Measurements from ENCODE around the gene ELFN1.

GRCh38 chr7:1740214-1740613 is 70.1 kb downstream of the ELFN1 start:
- TF ChIP-seq YY1 (IDR thresholded peaks at IDR 0.05; ENCODE audit: low read depth, low read length): no peak
- TF ChIP-seq POLR2AphosphoS5 (IDR thresholded peaks at IDR 0.05; ENCODE audit: low read length): no peak
- no peak for TF ChIP-seq CREB1 (IDR thresholded peaks at IDR 0.05; ENCODE audit: low read depth)
- TF ChIP-seq CHD2 (IDR thresholded peaks at IDR 0.05; ENCODE audit: borderline replicate concordance, low read depth, low read length): no peak
- TF ChIP-seq BMI1 (IDR thresholded peaks at IDR 0.05; ENCODE audit: borderline replicate concordance): no peak
- no peak for TF ChIP-seq POLR2A (IDR thresholded peaks at IDR 0.05; ENCODE audit: low read depth, low read length)
- TF ChIP-seq CTCF (IDR thresholded peaks at IDR 0.05 in 2 of 3, conservative IDR thresholded peaks at IDR 0.05 in 1 of 3; ENCODE audit: control insufficient read depth in 2 of 3, extremely low read depth in 1 of 3, insufficient read depth in 1 of 3, low read depth in 3 of 3, low read length in 3 of 3): no peak
- no peak for TF ChIP-seq ELK1 (IDR thresholded peaks at IDR 0.05; ENCODE audit: low read depth, low read length)
- no peak for TF ChIP-seq IRF3 (IDR thresholded peaks at IDR 0.05)
- TF ChIP-seq USF2 (IDR thresholded peaks at IDR 0.05; ENCODE audit: borderline replicate concordance, low read depth, low read length): no peak
- TF ChIP-seq GABPA (IDR thresholded peaks at IDR 0.05; ENCODE audit: low read depth): no peak
- TF ChIP-seq MYC (IDR thresholded peaks at IDR 0.05; ENCODE audit: insufficient read depth, insufficient read length, insufficient replicate concordance, low read length, severe bottlenecking): no peak
- no peak for TF ChIP-seq NFYA (IDR thresholded peaks at IDR 0.05; ENCODE audit: borderline replicate concordance, low read depth, low read length)

Measured in GM12878 (cell line).